Activated CD4-positive, alpha-beta T cell treated with anti-CD3 and anti-CD28 coated beads for 4 hours (primary cell): Measurements from ENCODE around the gene CYP27B1.

Experiments used
- DNase-seq, 2 donors: peaks; one replicate each; pipeline ENCODE4 v3.0.0-alpha.2; 2020

Gene CYP27B1

GRCh38 chr12:57750561-57751431 lies 16.1 kb downstream of the CYP27B1 start:
- DNase-seq, result no peak

GRCh38 chr12:57749061-57749460 lies 17.8 kb downstream of the CYP27B1 start:
- DNase-seq, result no peak

- DNase-seq, result no peak
These were observed 20.9 kb downstream of the CYP27B1 start for GRCh38 chr12:57746025-57746424.

GRCh38 chr12:57745485-57745881 lies 21.4 kb downstream of the CYP27B1 start:
- no peak for DNase-seq

- DNase-seq, result peak; percentile 93 to 94
These were observed 21.9 kb downstream of the CYP27B1 start, which contains the start of gene TSPAN31 for GRCh38 chr12:57744777-57745484. Gene TSPAN31 (plus strand): TSS chr12:57745039. CDS start chr12:57745155, 116 bp downstream.

- DNase-seq, result peak; percentile 61 to 69
These were observed 22.6 kb downstream of the CYP27B1 start for GRCh38 chr12:57744194-57744776.

GRCh38 chr12:57743769-57744168 lies 23.1 kb downstream of the CYP27B1 start:
- no peak for DNase-seq

GRCh38 chr12:57741844-57742738 lies 24.8 kb downstream of the CYP27B1 start:
- DNase-seq, result peak; percentile 73 to 80

GRCh38 chr12:57741413-57741789 lies 25.5 kb downstream of the CYP27B1 start:
- DNase-seq, result no peak

- DNase-seq, result peak; percentile 70 to 72
These were observed 26.0 kb downstream of the CYP27B1 start for GRCh38 chr12:57740656-57741412.

- DNase-seq, result no peak
These were observed 26.9 kb downstream of the CYP27B1 start for GRCh38 chr12:57739914-57740538.

- no peak for DNase-seq
These were observed 27.5 kb downstream of the CYP27B1 start for GRCh38 chr12:57739387-57739786.

GRCh38 chr12:57738661-57739237 lies 28.1 kb downstream of the CYP27B1 start, which contains the start of gene AGAP2:
Gene AGAP2 (minus strand): TSS chr12:57738742. CDS start chr12:57738246, 496 bp downstream.
- DNase-seq, result no peak

- DNase-seq, result no peak
These were observed 29.1 kb downstream of the CYP27B1 start for GRCh38 chr12:57737467-57738460.

GRCh38 chr12:57736741-57737466 lies 30.0 kb downstream of the CYP27B1 start:
- no peak for DNase-seq

- no peak for DNase-seq
These were observed 30.7 kb downstream of the CYP27B1 start for GRCh38 chr12:57735952-57736740.

- no peak for DNase-seq
These were observed 31.6 kb downstream of the CYP27B1 start for GRCh38 chr12:57735198-57735855.
